Natural killer cell (primary cell): ENCODE data around the gene MAP1LC3B. TPM values are rescaled to one million over a fixed set of nuclear protein-coding genes. Genes with fewer than 3 reads are reported as not detected.

Experiments used
- ATAC-seq, 3 donors: fragments of 150-1000 bp in 2 of 3; fragments of 200-7000 bp in 1 of 3; cut with Tn5 transposase; 1 replicate in 1 of 3; 2 replicates in 2 of 3; pipeline ENCODE4 v1.10.0; 2021; ENCODE audit warnings: mild to moderate bottlenecking in 2 of 3, moderate library complexity in 2 of 3
- DNase-seq, 2 donors: peaks; one replicate each; pipeline versions ENCODE4 v3.0.0 to v3.0.0-alpha.2; 2013 to 2021; ENCODE audit warnings: mixed read lengths in 1 of 2
- H3K27ac ChIP-seq: one replicate; pipeline ENCODE4 v1.5.1; 2013; ENCODE audit warnings: mild to moderate bottlenecking, low read length
- H3K27me3 ChIP-seq: one replicate; pipeline ENCODE4 v1.6.1; 2013; ENCODE audit warnings: low read length; ENCODE audit not compliant: control insufficient read depth, insufficient read depth
- H3K36me3 ChIP-seq: one replicate; pipeline ENCODE4 v1.6.1; 2013; ENCODE audit warnings: low read length; ENCODE audit not compliant: control insufficient read depth, insufficient read depth
- H3K4me1 ChIP-seq: one replicate; pipeline ENCODE4 v1.6.1; 2013; ENCODE audit warnings: low read length; ENCODE audit not compliant: control insufficient read depth, insufficient read depth
- H3K4me3 ChIP-seq: one replicate; pipeline ENCODE4 v1.5.1; 2013; ENCODE audit warnings: low read length
- H3K9me3 ChIP-seq: one replicate; pipeline ENCODE4 v1.6.1; 2013; ENCODE audit warnings: low read length; ENCODE audit not compliant: control insufficient read depth, insufficient read depth
- H3K27ac Mint-ChIP-seq, 2 donors: one replicate each; pipeline ENCODE4 v1.8.0; 2022; ENCODE audit warnings: mild to moderate bottlenecking in 2 of 2, mixed read lengths in 2 of 2, moderate library complexity in 1 of 2
- H3K27me3 Mint-ChIP-seq, 2 donors: one replicate each; pipeline ENCODE4 v1.8.0; 2022; ENCODE audit warnings: low read depth in 2 of 2, mixed read lengths in 2 of 2
- H3K36me3 Mint-ChIP-seq: one replicate; pipeline ENCODE4 v1.8.0; 2022; ENCODE audit warnings: mixed read lengths
- H3K4me1 Mint-ChIP-seq, 2 donors: one replicate each; pipeline ENCODE4 v1.8.0; 2022; ENCODE audit warnings: mixed read lengths in 2 of 2
- H3K4me3 Mint-ChIP-seq: one replicate; pipeline ENCODE4 v1.8.0; 2022; ENCODE audit warnings: mild to moderate bottlenecking, moderate library complexity, mixed read lengths
- H3K9me3 Mint-ChIP-seq, 2 donors: one replicate each; pipeline ENCODE4 v1.8.0; 2022; ENCODE audit warnings: mixed read lengths in 2 of 2
- CTCF ChIP-seq: fragments of 200-600 bp; IDR thresholded peaks from one replicate; pipeline ENCODE4 v1.8.0; 2022; ENCODE audit warnings: antibody characterized with exemption
- WGBS: methylation state at CpG from one replicate; pipeline ENCODE4 v1.1.7; 2013; ENCODE audit warnings: missing lambda C conversion rate; ENCODE audit not compliant: insufficient coverage; 5-methylcytosine and 5-hydroxymethylcytosine counted together
- intact Hi-C: fragments of 100-400 bp; cut with micrococcal nuclease; formaldehyde crosslinking; loops from one replicate; pipeline ENCODE4 v1.14.2; 2022
- total RNA-seq, 4 donors: library from RNA; stranded (reverse); fragments of 120-200 nt in 1 of 4; gene quantifications; one replicate each; pipeline versions ENCODE4 v1.2.3 to v1.2.4, GENCODE V29; 2013 to 2022

The MAP1LC3B gene
- total RNA-seq, 3 donors from 2014 or later (not counting 1 experiment from before 2014, with no cell fraction given) = 171 to 220 (median 172) TPM

DNA sequence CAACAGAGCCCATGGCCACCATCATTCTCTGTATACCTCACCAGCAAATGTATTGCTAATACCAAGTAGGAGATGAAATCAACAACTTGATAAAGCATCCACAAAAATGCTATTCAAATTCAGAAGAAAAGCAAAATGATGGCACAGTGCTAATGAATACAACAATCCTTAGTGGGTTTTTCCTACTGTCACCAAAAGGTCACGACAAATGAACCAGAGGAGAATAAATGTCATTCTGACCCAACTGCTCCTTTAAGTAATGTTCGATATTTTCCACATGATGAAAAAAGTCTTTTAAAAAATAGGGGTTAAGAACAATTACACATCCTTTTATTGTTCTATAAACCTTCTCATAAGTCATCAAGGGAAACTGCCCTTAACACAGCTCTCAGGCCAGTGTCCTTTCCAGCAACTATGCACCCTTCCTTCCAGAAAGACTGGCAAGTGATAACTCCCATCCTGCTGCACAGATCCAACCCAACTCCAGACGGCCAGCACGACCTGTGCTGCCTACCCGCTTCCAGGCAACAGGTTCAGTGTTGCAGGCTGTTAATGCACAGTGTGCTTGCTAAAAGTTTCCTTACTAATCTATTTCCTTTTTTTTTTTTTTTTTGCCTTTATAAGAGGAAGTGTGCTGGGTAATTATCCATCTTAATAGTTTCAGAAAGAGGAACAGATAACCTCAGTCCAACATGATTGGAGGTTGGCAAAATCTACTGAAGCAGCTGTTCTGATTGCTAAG lies 23.9 kb upstream of the MAP1LC3B start:
- WGBS = 52% methylated on average over 4 of the region's 5 CpGs
- no peak for DNase-seq
- no peaks in the 10 kb centered on the region for H3K9me3 ChIP-seq
- no peaks in the 10 kb centered on the region for H3K27me3 ChIP-seq
- Mint-ChIP-seq H3K4me1 (peaks cover 33 to 56% of the 10 kb centered on the region in 2 donors), H3K27ac (no peak overlapping the region), H3K4me3 (no peak overlapping the region), H3K36me3 (no peaks in the 10 kb centered on the region), H3K9me3 (no peaks in the 10 kb centered on the region), H3K27me3 (no peaks in the 10 kb centered on the region)
- H3K4me1 ChIP-seq = peaks cover 25% of the 10 kb centered on the region
- no peaks in the 10 kb centered on the region for H3K36me3 ChIP-seq
- intact Hi-C loops = no loop called here
- no peak overlapping the region for H3K4me3 ChIP-seq
- no peak for ATAC-seq
- TF ChIP-seq CTCF = no peak
- H3K27ac ChIP-seq = no peak overlapping the region

DNA sequence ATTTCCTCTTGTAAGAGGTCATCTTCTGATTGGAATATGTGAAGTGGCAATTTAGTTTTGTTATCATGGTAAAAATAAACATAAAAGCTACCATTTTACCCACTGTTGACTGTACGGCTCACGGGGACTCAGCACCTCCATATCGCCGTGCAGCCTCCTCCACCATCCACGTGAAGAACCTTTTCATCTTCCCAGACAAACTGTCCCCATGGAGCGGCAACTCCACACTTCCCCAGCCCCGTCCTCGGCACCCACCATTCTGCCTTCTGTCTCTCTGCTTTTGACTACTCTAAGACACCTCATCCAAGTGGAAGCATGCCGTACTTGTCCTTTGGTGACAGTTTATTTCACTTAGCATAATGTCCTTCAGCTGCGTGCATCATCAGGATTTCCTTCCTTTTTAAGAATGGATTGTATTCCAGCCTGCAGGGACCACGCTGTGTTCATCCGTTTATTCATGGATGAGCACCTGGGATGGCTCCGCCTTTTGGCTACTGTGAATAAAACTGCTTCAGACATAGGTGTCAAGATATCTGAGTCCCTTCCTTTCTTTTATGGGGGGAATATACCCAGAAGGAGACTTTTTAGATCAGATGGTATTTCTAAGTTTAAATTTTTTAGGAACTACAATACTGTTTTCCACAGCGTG lies 22.9 kb upstream of the MAP1LC3B start:
- Mint-ChIP-seq H3K36me3 (no peaks in the 10 kb centered on the region), H3K27ac (peak overlapping the region in 1 of 2 donors; percentile 22), H3K27me3 (no peaks in the 10 kb centered on the region), H3K9me3 (no peaks in the 10 kb centered on the region), H3K4me3 (no peak overlapping the region), H3K4me1 (peaks cover 28 to 47% of the 10 kb centered on the region in 2 donors)
- TF ChIP-seq CTCF = no peak
- Histone ChIP-seq H3K27ac (no peak overlapping the region), H3K36me3 (no peaks in the 10 kb centered on the region), H3K9me3 (no peaks in the 10 kb centered on the region), H3K27me3 (no peaks in the 10 kb centered on the region), H3K4me1 (peaks cover 20% of the 10 kb centered on the region), H3K4me3 (no peak overlapping the region)
- WGBS = 97% methylated on average over 13 of the region's 14 CpGs
- DNase-seq = no peak
- intact Hi-C loops = no loop called here
- ATAC-seq = no peak

- Mint-ChIP-seq H3K9me3 (no peaks in the 10 kb centered on the region), H3K4me1 (peaks cover 20 to 39% of the 10 kb centered on the region in 2 donors), H3K36me3 (no peaks in the 10 kb centered on the region), H3K4me3 (no peak overlapping the region), H3K27me3 (no peaks in the 10 kb centered on the region), H3K27ac (no peak overlapping the region)
- WGBS = 90% methylated on average over 13 of the region's 16 CpGs
- Histone ChIP-seq H3K4me1 (peaks cover 15% of the 10 kb centered on the region), H3K4me3 (no peak overlapping the region), H3K27ac (no peak overlapping the region), H3K27me3 (no peaks in the 10 kb centered on the region), H3K9me3 (no peaks in the 10 kb centered on the region), H3K36me3 (no peaks in the 10 kb centered on the region)
- ATAC-seq = no peak
- no peak for TF ChIP-seq CTCF
- DNase-seq = no peak
- intact Hi-C loops = no loop called here
Measured at GRCh38 chr16:87369796-87370719, 22.1 kb upstream of the MAP1LC3B start.
